GM23338 (cell line): Measurements from ENCODE around the gene TFF2. TPM values are rescaled to one million over a fixed set of nuclear protein-coding genes. Genes with fewer than 3 reads are reported as not detected.

Experiments
- ATAC-seq: fragments of 200-7000 bp; cut with Tn5 transposase; 3 replicates; pipeline ENCODE4 v1.9.1; 2020
- DNase-seq: peaks from one replicate; pipeline ENCODE4 v3.0.0-alpha.2; 2015; ENCODE audit warnings: low spot score
- H2AFZ ChIP-seq: fragments of 200-600 bp; sonication (generic); 2 replicates; pipeline ENCODE4 v1.8.0; 2016; ENCODE audit warnings: antibody characterized with exemption, mild to moderate bottlenecking, moderate library complexity
- H3F3A ChIP-seq: fragments of 200-600 bp; sonication (generic); replicated peaks from 2 replicates; pipeline ENCODE4 v1.8.0; 2017; ENCODE audit warnings: antibody characterized with exemption, mixed run types, low read depth
- H3K27ac ChIP-seq: fragments of 200-600 bp; sonication (generic); 2 replicates; pipeline ENCODE4 v1.6.1; 2016; ENCODE audit warnings: low read depth
- H3K27me3 ChIP-seq: fragments of 200-600 bp; sonication (generic); 2 replicates; pipeline ENCODE4 v1.8.0; 2016; ENCODE audit warnings: mild to moderate bottlenecking, mixed run types, moderate library complexity; ENCODE audit not compliant: insufficient read depth
- H3K36me3 ChIP-seq: fragments of 200-600 bp; sonication (generic); 2 replicates; pipeline ENCODE4 v1.8.0; 2016; ENCODE audit warnings: mild to moderate bottlenecking; ENCODE audit not compliant: insufficient read depth
- H3K4me1 ChIP-seq: fragments of 200-600 bp; sonication (generic); 2 replicates; pipeline ENCODE4 v1.8.0; 2016; ENCODE audit warnings: mild to moderate bottlenecking, moderate library complexity; ENCODE audit not compliant: insufficient read depth
- H3K4me2 ChIP-seq: fragments of 200-600 bp; sonication (generic); 2 replicates; pipeline ENCODE4 v1.7.1; 2017; ENCODE audit warnings: mixed run types
- H3K4me3 ChIP-seq: fragments of 200-600 bp; sonication (generic); 2 replicates; pipeline ENCODE4 v1.6.1; 2016; ENCODE audit warnings: mixed run types
- H3K79me2 ChIP-seq: fragments of 200-600 bp; sonication (generic); replicated peaks from 2 replicates; pipeline ENCODE4 v1.8.0; 2017; ENCODE audit warnings: mild to moderate bottlenecking; ENCODE audit not compliant: insufficient read depth
- H3K9me2 ChIP-seq: fragments of 200-600 bp; sonication (generic); 2 replicates; pipeline ENCODE4 v1.8.0; 2017; ENCODE audit not compliant: insufficient read depth
- H4K20me1 ChIP-seq: fragments of 200-600 bp; sonication (generic); replicated peaks from 2 replicates; pipeline ENCODE4 v1.8.0; 2017; ENCODE audit warnings: mild to moderate bottlenecking; ENCODE audit not compliant: insufficient read depth
- H3K27ac Mint-ChIP-seq: 2 replicates; pipeline ENCODE4 v1.8.0; 2020; ENCODE audit warnings: inconsistent platforms, mild to moderate bottlenecking, moderate library complexity, mixed read lengths
- H3K27me3 Mint-ChIP-seq: 3 replicates; pipeline ENCODE4 v1.8.0; 2022; ENCODE audit warnings: low read depth, mild to moderate bottlenecking, moderate library complexity, mixed read lengths, inconsistent platforms; ENCODE audit not compliant: insufficient read depth, poor library complexity
- H3K36me3 Mint-ChIP-seq: 3 replicates; pipeline ENCODE4 v1.8.0; 2021; ENCODE audit warnings: low read depth, mild to moderate bottlenecking, inconsistent platforms, moderate library complexity, mixed read lengths
- H3K4me1 Mint-ChIP-seq: 3 replicates; pipeline ENCODE4 v1.8.0; 2020; ENCODE audit warnings: mild to moderate bottlenecking, inconsistent platforms, mixed read lengths
- H3K4me3 Mint-ChIP-seq: 3 replicates; pipeline ENCODE4 v1.8.0; 2021; ENCODE audit warnings: moderate library complexity, mild to moderate bottlenecking, inconsistent platforms, mixed read lengths
- H3K9me3 Mint-ChIP-seq: 3 replicates; pipeline ENCODE4 v1.8.0; 2020; ENCODE audit warnings: moderate library complexity, mild to moderate bottlenecking, inconsistent platforms, mixed read lengths
- CREB1 ChIP-seq: fragments of 250-450 bp; sonication (Bioruptor Pico); IDR thresholded peaks from 2 replicates; pipeline ENCODE4 v1.5.0; 2020; ENCODE audit warnings: low read depth, mild to moderate bottlenecking, moderate library complexity
- CTCF ChIP-seq, 2 experiments: fragments of 200-600 bp in 1 of 2; sonication (generic) in 1 of 2; conservative IDR thresholded peaks; 2 replicates each; pipeline versions ENCODE4 v1.5.1 to v1.6.1; 2016 to 2017; ENCODE audit warnings: antibody characterized with exemption in 2 of 2, low read depth in 2 of 2, mild to moderate bottlenecking in 2 of 2, moderate library complexity in 1 of 2
- EZH2 ChIP-seq: fragments of 200-600 bp; sonication (generic); IDR thresholded peaks from one replicate; pipeline ENCODE4 v1.8.0; 2017; ENCODE audit warnings: antibody characterized with exemption, mild to moderate bottlenecking, low read depth; ENCODE audit not compliant: unreplicated experiment
- EZH2phosphoT487 ChIP-seq: fragments of 200-600 bp; sonication (generic); IDR thresholded peaks from one replicate; pipeline ENCODE4 v1.8.1; 2018; ENCODE audit warnings: antibody characterized with exemption; ENCODE audit not compliant: unreplicated experiment
- JUNB ChIP-seq: IDR thresholded peaks from one replicate; pipeline ENCODE4 v1.6.1; 2016; ENCODE audit warnings: antibody characterized with exemption; ENCODE audit not compliant: unreplicated experiment
- NANOG ChIP-seq: IDR thresholded peaks from 2 replicates; pipeline ENCODE4 v1.6.1; 2016; ENCODE audit warnings: antibody characterized with exemption, borderline replicate concordance
- STAT1 ChIP-seq: IDR thresholded peaks from one replicate; pipeline ENCODE4 v1.6.1; 2016; ENCODE audit warnings: antibody characterized with exemption; ENCODE audit not compliant: unreplicated experiment
- ZNF114 ChIP-seq: fragments of 250-450 bp; sonication (Bioruptor Pico); IDR thresholded peaks from 2 replicates; pipeline ENCODE4 v1.5.0; 2020; ENCODE audit warnings: mild to moderate bottlenecking, moderate library complexity
- ZNF331 ChIP-seq: fragments of 250-450 bp; sonication (Bioruptor Pico); IDR thresholded peaks from 2 replicates; pipeline ENCODE4 v1.5.0; 2020; ENCODE audit warnings: low read depth, mild to moderate bottlenecking, moderate library complexity
- polyA plus RNA-seq: library from polyadenylated mRNA; unstranded; fragments of >200 nt; fragmentation: Nextera tagmentation; extraction: Ambion mirVana; gene quantifications from 2 replicates; pipeline ENCODE4 v1.2.1, GENCODE V29; 2016
- total RNA-seq: library from RNA; depleted of rRNA; stranded (reverse); fragments of >200 nt; shearing (Covaris generic); gene quantifications from 2 replicates; pipeline ENCODE4 v1.2.3, GENCODE V29; 2014
- TF ChIP-seq, protein P1 (sequence below): IDR thresholded peaks from 2 replicates; pipeline ENCODE4 v1.6.1; 2016; ENCODE audit warnings: antibody characterized with exemption
- TF ChIP-seq, protein P2 (sequence below): IDR thresholded peaks from one replicate; pipeline ENCODE4 v1.6.1; 2018; ENCODE audit warnings: antibody characterized with exemption; ENCODE audit not compliant: unreplicated experiment

TFF2 gene
- total and polyA plus RNA-seq, 2 experiments from 2014 or later: not detected

GRCh38 chr21:42302076-42302650, 48.6 kb downstream of the TFF2 start:
- Histone ChIP-seq H4K20me1 (no peaks in the 10 kb centered on the region), H3K36me3 (no peaks in the 10 kb centered on the region), H3K27me3 (no peaks in the 10 kb centered on the region), H3F3A (no peaks in the 10 kb centered on the region), H2AFZ (no peak overlapping the region), H3K79me2 (no peaks in the 10 kb centered on the region), H3K4me1 (no peaks in the 10 kb centered on the region), H3K27ac (no peak overlapping the region), H3K4me3 (no peak overlapping the region), H3K9me2 (no peaks in the 10 kb centered on the region), H3K4me2 (no peak overlapping the region)
- TF ChIP-seq EZH2phosphoT487 (no peak), NANOG (no peak), CREB1 (CRISPR knock-in tag) (no peak), STAT1 (no peak), JUNB (no peak), ZNF114 (no peak), EZH2 (no peak), CTCF (conservative IDR thresholded peaks at IDR 0.05; ENCODE audit: low read depth in 2 of 2) (no peak)
- TF ChIP-seq, protein P1, sequence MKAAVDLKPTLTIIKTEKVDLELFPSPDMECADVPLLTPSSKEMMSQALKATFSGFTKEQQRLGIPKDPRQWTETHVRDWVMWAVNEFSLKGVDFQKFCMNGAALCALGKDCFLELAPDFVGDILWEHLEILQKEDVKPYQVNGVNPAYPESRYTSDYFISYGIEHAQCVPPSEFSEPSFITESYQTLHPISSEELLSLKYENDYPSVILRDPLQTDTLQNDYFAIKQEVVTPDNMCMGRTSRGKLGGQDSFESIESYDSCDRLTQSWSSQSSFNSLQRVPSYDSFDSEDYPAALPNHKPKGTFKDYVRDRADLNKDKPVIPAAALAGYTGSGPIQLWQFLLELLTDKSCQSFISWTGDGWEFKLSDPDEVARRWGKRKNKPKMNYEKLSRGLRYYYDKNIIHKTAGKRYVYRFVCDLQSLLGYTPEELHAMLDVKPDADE: no peak
- no peak overlapping the region for H3K27ac Mint-ChIP-seq
- DNase-seq: no peak
- peaks cover 9% of the 10 kb centered on the region; the same call in 2 of the 3 replicates for H3K4me1 Mint-ChIP-seq
- no peaks in the 10 kb centered on the region for H3K36me3 Mint-ChIP-seq
- H3K27me3 Mint-ChIP-seq: peaks cover 12% of the 10 kb centered on the region
- peak; percentile 34 for ATAC-seq
- H3K4me3 Mint-ChIP-seq: no peak overlapping the region
- no peaks in the 10 kb centered on the region for H3K9me3 Mint-ChIP-seq

DNA sequence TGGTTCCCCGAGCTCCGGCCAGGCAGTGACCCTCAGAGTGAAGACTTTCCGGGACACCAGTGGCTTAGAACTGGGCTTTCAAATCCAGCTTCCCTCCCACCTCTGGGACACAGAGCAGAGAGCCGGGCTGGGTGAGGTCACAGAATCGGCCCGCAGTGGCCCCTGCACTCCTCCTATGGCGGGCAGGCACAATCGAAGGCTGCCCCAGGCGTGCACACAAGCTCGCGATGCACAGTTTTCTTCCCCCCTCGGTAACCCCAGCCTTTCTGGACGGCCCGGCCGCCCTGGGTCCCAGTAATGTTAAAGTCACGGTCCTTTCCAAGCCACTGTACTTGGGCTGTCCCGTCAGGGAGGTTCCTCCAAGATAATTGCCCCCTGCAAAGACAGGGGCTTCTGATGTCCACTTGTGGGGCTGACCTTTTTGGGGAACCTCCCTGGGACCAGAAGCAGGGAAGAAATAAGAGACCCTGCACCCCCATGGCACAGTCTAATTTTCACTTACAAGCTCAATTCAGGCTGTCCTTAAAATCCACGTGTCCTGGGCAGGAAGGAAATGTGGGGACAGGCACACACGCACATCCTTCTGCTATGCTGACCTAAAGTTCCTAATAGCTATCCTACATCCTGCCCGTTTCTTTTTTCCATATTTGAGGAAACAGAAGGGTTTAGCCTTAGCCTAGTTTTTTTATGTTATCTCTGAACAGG, 49.3 kb downstream of the TFF2 start:
- Histone ChIP-seq H3K27ac (no peak overlapping the region), H3K9me2 (no peaks in the 10 kb centered on the region), H3K4me2 (no peak overlapping the region), H3K36me3 (no peaks in the 10 kb centered on the region), H4K20me1 (no peaks in the 10 kb centered on the region), H3F3A (no peaks in the 10 kb centered on the region), H3K27me3 (no peaks in the 10 kb centered on the region), H3K79me2 (no peaks in the 10 kb centered on the region), H2AFZ (no peak overlapping the region), H3K4me1 (no peaks in the 10 kb centered on the region), H3K4me3 (no peak overlapping the region)
- Mint-ChIP-seq H3K27me3 (peaks cover 12% of the 10 kb centered on the region), H3K36me3 (no peaks in the 10 kb centered on the region), H3K27ac (no peak overlapping the region), H3K9me3 (no peaks in the 10 kb centered on the region), H3K4me1 (peaks cover 9% of the 10 kb centered on the region; the same call in 2 of the 3 replicates), H3K4me3 (no peak overlapping the region)
- DNase-seq (no peak), ATAC-seq (no peak)
- no peak for TF ChIP-seq ZNF114
- TF ChIP-seq STAT1: no peak
- TF ChIP-seq, protein P1: no peak
- TF ChIP-seq NANOG: no peak
- no peak for TF ChIP-seq EZH2
- TF ChIP-seq ZNF331 (CRISPR knock-in tag): no peak
- TF ChIP-seq, protein P2, sequence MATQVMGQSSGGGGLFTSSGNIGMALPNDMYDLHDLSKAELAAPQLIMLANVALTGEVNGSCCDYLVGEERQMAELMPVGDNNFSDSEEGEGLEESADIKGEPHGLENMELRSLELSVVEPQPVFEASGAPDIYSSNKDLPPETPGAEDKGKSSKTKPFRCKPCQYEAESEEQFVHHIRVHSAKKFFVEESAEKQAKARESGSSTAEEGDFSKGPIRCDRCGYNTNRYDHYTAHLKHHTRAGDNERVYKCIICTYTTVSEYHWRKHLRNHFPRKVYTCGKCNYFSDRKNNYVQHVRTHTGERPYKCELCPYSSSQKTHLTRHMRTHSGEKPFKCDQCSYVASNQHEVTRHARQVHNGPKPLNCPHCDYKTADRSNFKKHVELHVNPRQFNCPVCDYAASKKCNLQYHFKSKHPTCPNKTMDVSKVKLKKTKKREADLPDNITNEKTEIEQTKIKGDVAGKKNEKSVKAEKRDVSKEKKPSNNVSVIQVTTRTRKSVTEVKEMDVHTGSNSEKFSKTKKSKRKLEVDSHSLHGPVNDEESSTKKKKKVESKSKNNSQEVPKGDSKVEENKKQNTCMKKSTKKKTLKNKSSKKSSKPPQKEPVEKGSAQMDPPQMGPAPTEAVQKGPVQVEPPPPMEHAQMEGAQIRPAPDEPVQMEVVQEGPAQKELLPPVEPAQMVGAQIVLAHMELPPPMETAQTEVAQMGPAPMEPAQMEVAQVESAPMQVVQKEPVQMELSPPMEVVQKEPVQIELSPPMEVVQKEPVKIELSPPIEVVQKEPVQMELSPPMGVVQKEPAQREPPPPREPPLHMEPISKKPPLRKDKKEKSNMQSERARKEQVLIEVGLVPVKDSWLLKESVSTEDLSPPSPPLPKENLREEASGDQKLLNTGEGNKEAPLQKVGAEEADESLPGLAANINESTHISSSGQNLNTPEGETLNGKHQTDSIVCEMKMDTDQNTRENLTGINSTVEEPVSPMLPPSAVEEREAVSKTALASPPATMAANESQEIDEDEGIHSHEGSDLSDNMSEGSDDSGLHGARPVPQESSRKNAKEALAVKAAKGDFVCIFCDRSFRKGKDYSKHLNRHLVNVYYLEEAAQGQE: no peak
- TF ChIP-seq JUNB: no peak
- no peak for TF ChIP-seq EZH2phosphoT487
- no peak for TF ChIP-seq CTCF (conservative IDR thresholded peaks at IDR 0.05; ENCODE audit: low read depth in 2 of 2)
- no peak for TF ChIP-seq CREB1 (CRISPR knock-in tag)
